Uterus (tissue), 2 donors: Measurements from ENCODE around the gene SLC25A29.

Source experiments
- POLR2A ChIP-seq, 2 donors: fragments of 450-650 bp; IDR thresholded peaks; one replicate each; pipeline ENCODE4 v1.6.1; 2016; ENCODE audit warnings: antibody characterized with exemption in 2 of 2, mild to moderate bottlenecking in 1 of 2, moderate library complexity in 1 of 2
- TF ChIP-seq, protein P1 (sequence below), 4 experiments: fragments of 200-600 bp in 2 of 4; fragments of 450-650 bp in 2 of 4; sonication (generic) in 2 of 4; IDR thresholded peaks; one replicate each; pipeline ENCODE4 v1.5.1; 2016 to 2019; ENCODE audit warnings: antibody characterized with exemption in 4 of 4, mild to moderate bottlenecking in 2 of 4, moderate library complexity in 1 of 4

DNA sequence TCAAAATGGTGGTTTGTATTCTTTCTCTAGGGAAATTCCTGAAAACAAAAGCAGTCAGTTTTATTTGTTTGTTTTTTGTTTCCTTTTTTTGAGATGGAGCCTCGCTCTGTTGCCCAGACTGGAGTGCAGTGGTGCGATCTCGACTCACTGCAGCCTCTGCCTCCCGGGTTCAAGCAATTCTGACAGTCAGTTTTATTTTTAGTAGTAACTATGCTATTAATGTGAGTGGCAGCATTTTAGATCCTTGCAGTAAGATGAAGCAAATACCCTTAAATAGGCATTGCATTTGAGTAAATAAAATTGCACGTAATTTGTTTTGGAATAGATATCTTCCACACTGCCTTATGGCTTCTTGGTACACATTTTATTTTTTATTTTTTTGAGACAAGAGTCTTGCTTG is 43.7 kb downstream of the SLC25A29 start:
- no peak for TF ChIP-seq POLR2A (IDR thresholded peaks at IDR 0.05)
- TF ChIP-seq, protein P1, sequence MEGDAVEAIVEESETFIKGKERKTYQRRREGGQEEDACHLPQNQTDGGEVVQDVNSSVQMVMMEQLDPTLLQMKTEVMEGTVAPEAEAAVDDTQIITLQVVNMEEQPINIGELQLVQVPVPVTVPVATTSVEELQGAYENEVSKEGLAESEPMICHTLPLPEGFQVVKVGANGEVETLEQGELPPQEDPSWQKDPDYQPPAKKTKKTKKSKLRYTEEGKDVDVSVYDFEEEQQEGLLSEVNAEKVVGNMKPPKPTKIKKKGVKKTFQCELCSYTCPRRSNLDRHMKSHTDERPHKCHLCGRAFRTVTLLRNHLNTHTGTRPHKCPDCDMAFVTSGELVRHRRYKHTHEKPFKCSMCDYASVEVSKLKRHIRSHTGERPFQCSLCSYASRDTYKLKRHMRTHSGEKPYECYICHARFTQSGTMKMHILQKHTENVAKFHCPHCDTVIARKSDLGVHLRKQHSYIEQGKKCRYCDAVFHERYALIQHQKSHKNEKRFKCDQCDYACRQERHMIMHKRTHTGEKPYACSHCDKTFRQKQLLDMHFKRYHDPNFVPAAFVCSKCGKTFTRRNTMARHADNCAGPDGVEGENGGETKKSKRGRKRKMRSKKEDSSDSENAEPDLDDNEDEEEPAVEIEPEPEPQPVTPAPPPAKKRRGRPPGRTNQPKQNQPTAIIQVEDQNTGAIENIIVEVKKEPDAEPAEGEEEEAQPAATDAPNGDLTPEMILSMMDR (IDR thresholded peaks at IDR 0.05), result no peak
